K562 (cell line): Measurements from ENCODE around the gene ARHGAP9. TPM values are rescaled to one million over a fixed set of nuclear protein-coding genes. Genes with fewer than 3 reads are reported as not detected.
A peak's percentile ranks its signal among the peaks of the same experiment; 100 is the strongest.

Experiments
- ATF2 ChIP-seq: sonication (generic); formaldehyde crosslinking; IDR thresholded peaks from 2 replicates; pipeline ENCODE4 v1.8.1; 2022; ENCODE audit warnings: missing genetic modification reagents
- ATF4 ChIP-seq: fragments of 450-650 bp; formaldehyde crosslinking; IDR thresholded peaks from 2 replicates; pipeline ENCODE4 v1.4.0; 2022; ENCODE audit warnings: mild to moderate bottlenecking, moderate library complexity
- CAMTA2 ChIP-seq: fragments of 250-450 bp; sonication (Bioruptor Pico); conservative IDR thresholded peaks from 2 replicates; pipeline ENCODE4 v1.5.1; 2022
- CCAR2 ChIP-seq: fragments of 200-400 bp; formaldehyde crosslinking; IDR thresholded peaks from 2 replicates; pipeline ENCODE4 v1.6.1; 2017; ENCODE audit warnings: mild to moderate bottlenecking, low read depth, low read length
- CSDE1 ChIP-seq, 2 experiments: fragments of 450-650 bp; IDR thresholded peaks; 2 replicates each; pipeline ENCODE4 v1.6.1; 2016; ENCODE audit warnings: mild to moderate bottlenecking in 1 of 2
- CXXC5 ChIP-seq: fragments of 250-450 bp; sonication (Bioruptor Pico); IDR thresholded peaks from 2 replicates; pipeline ENCODE4 v1.8.0; 2022; ENCODE audit warnings: inconsistent platforms, mild to moderate bottlenecking, moderate library complexity
- DLX4 ChIP-seq: fragments of 250-450 bp; sonication (Bioruptor Pico); IDR thresholded peaks from 2 replicates; pipeline ENCODE4 v1.6.1; 2021; ENCODE audit warnings: mild to moderate bottlenecking
- KLF16 ChIP-seq: IDR thresholded peaks from 2 replicates; pipeline ENCODE4 v1.6.1; 2016; ENCODE audit warnings: antibody characterized with exemption
- NBN ChIP-seq: fragments of 450-650 bp; IDR thresholded peaks from 2 replicates; pipeline ENCODE4 v1.6.1; 2016; ENCODE audit warnings: low read depth, mild to moderate bottlenecking
- NFRKB ChIP-seq: fragments of 450-650 bp; IDR thresholded peaks from 2 replicates; pipeline ENCODE4 v1.6.1; 2016; ENCODE audit warnings: low read depth
- NFXL1 ChIP-seq: fragments of 450-650 bp; formaldehyde crosslinking; IDR thresholded peaks from 2 replicates; pipeline ENCODE4 v1.4.0; 2021; ENCODE audit warnings: mild to moderate bottlenecking
- NR2C1 ChIP-seq, 2 experiments: fragments of 450-650 bp; IDR thresholded peaks; 2 replicates each; pipeline ENCODE4 v1.6.1; 2017; ENCODE audit warnings: mild to moderate bottlenecking in 2 of 2, antibody characterized with exemption in 1 of 2, inconsistent platforms in 1 of 2, missing compliant biosample characterization in 1 of 2, missing genetic modification characterization in 1 of 2
- NR2C2 ChIP-seq, 2 experiments: fragments of 200-800 bp in 1 of 2; sonication (Bioruptor generic) in 1 of 2; sonication (generic) in 1 of 2; formaldehyde crosslinking in 1 of 2; IDR thresholded peaks; 2 replicates each; pipeline versions ENCODE4 v1.6.1 to v1.8.0; 2016 to 2022; ENCODE audit warnings: mild to moderate bottlenecking in 1 of 2, missing compliant biosample characterization in 1 of 2, missing genetic modification characterization in 1 of 2, missing genetic modification reagents in 1 of 2
- PPARD ChIP-seq: fragments of 250-450 bp; sonication (Bioruptor Pico); IDR thresholded peaks from 2 replicates; pipeline ENCODE4 v1.8.0; 2022; ENCODE audit warnings: inconsistent platforms, mild to moderate bottlenecking, moderate library complexity
- RBM14 ChIP-seq: fragments of 200-400 bp; formaldehyde crosslinking; IDR thresholded peaks from 2 replicates; pipeline ENCODE4 v1.6.1; 2018; ENCODE audit warnings: low read depth, mild to moderate bottlenecking, low read length, moderate library complexity, borderline replicate concordance; ENCODE audit not compliant: insufficient read depth
- SMARCC2 ChIP-seq: fragments of 450-650 bp; IDR thresholded peaks from 2 replicates; pipeline ENCODE4 v1.6.1; 2017; ENCODE audit warnings: antibody characterized with exemption, moderate library complexity, mild to moderate bottlenecking, low read depth
- TAF7 ChIP-seq: fragments of 450-650 bp; IDR thresholded peaks from 2 replicates; pipeline ENCODE4 v1.6.1; 2016; ENCODE audit warnings: missing genetic modification characterization, missing compliant biosample characterization
- TCFL5 ChIP-seq: fragments of 250-450 bp; sonication (Bioruptor Pico); conservative IDR thresholded peaks from 2 replicates; pipeline ENCODE4 v1.6.1; 2021; ENCODE audit warnings: mild to moderate bottlenecking, moderate library complexity, matching md5 sums
- TEAD2 ChIP-seq: fragments of 450-650 bp; IDR thresholded peaks from 2 replicates; pipeline ENCODE4 v1.6.1; 2016; ENCODE audit warnings: missing genetic modification characterization, control low read depth, missing compliant biosample characterization
- TFAM ChIP-seq: fragments of 250-450 bp; sonication (Bioruptor Pico); conservative IDR thresholded peaks from 2 replicates; pipeline ENCODE4 v1.5.0; 2021; ENCODE audit warnings: mild to moderate bottlenecking, moderate library complexity
- polyA plus RNA-seq, 8 experiments: library from polyadenylated mRNA; depleted of rRNA in 4 of 8; stranded (reverse) in 5 of 8; unstranded in 3 of 8; fragments of >200 nt; fragmentation: Nextera tagmentation in 2 of 8; fragmentation: Illumina TruSeq in 1 of 8; extraction: Ambion mirVana in 2 of 8; extraction: Trizol in 1 of 8; gene quantifications; 2 replicates each; pipeline versions ENCODE4 v1.2.1 to v1.2.3, GENCODE V29; 2011 to 2014; ENCODE audit warnings: inconsistent platforms in 1 of 8, missing spikeins in 1 of 8
- total RNA-seq, 7 experiments: library from RNA; depleted of rRNA in 6 of 7; stranded (reverse); fragments of >200 nt in 6 of 7; fragmentation: Illumina TruSeq in 2 of 7; extraction: Trizol in 2 of 7; gene quantifications; 2 replicates each; pipeline versions ENCODE4 v1.2.1 to v1.2.3, GENCODE V29; 2011 to 2021; ENCODE audit warnings: low replicate concordance in 1 of 7
- TF ChIP-seq, protein P1 (sequence below): sonication (generic); formaldehyde crosslinking; IDR thresholded peaks from 2 replicates; pipeline ENCODE4 v1.9.0; 2022; ENCODE audit warnings: mild to moderate bottlenecking, missing genetic modification reagents
- TF ChIP-seq, protein P2 (sequence below): sonication (generic); formaldehyde crosslinking; IDR thresholded peaks from 2 replicates; pipeline ENCODE4 v1.8.0; 2023; ENCODE audit warnings: mild to moderate bottlenecking, missing genetic modification reagents

The ARHGAP9 gene
- total and polyA plus RNA-seq, 9 of the 15 experiments (the other 6 are each of a cell fraction or from before 2014, with no cell fraction given), result 1.5 to 10.2 (median 5.1) TPM

GRCh38 chr12:57524814-57525614 lies 45.3 kb upstream of the ARHGAP9 start (continued):
- 0 out of 4 replicates have a peak, but pooled peaks of 1 of the 2 experiments have one; percentile 28 for TF ChIP-seq CSDE1 (IDR thresholded peaks at IDR 0.05)
- TF ChIP-seq TCFL5 (CRISPR knock-in tag), result no peak
- no peak for TF ChIP-seq ATF2 (CRISPR knock-in tag)
- no peak for TF ChIP-seq SMARCC2
- TF ChIP-seq PPARD (CRISPR knock-in tag), result no peak
- TF ChIP-seq KLF16, result no peak
- TF ChIP-seq CCAR2, result no peak
- TF ChIP-seq DLX4 (CRISPR knock-in tag), result no peak
- no peak for TF ChIP-seq RBM14
- TF ChIP-seq NR2C2 (CRISPR knock-in tag; IDR thresholded peaks at IDR 0.05), result no peak
- TF ChIP-seq NR2C2 (tag; IDR thresholded peaks at IDR 0.05), result peak; percentile 89
- no peak for TF ChIP-seq CAMTA2 (CRISPR knock-in tag)
- TF ChIP-seq TFAM, result no peak
- no peak for TF ChIP-seq NBN
- TF ChIP-seq NFXL1 (CRISPR knock-in tag), result no peak
- TF ChIP-seq, protein P1, sequence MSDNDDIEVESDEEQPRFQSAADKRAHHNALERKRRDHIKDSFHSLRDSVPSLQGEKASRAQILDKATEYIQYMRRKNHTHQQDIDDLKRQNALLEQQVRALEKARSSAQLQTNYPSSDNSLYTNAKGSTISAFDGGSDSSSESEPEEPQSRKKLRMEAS (CRISPR knock-in tag), result no peak
- TF ChIP-seq CXXC5, result no peak
- TF ChIP-seq ATF4, result no peak
- no peak for TF ChIP-seq TAF7 (tag)
- no peak for TF ChIP-seq TEAD2 (tag)
- no peak for TF ChIP-seq NFRKB
- TF ChIP-seq, protein P2, sequence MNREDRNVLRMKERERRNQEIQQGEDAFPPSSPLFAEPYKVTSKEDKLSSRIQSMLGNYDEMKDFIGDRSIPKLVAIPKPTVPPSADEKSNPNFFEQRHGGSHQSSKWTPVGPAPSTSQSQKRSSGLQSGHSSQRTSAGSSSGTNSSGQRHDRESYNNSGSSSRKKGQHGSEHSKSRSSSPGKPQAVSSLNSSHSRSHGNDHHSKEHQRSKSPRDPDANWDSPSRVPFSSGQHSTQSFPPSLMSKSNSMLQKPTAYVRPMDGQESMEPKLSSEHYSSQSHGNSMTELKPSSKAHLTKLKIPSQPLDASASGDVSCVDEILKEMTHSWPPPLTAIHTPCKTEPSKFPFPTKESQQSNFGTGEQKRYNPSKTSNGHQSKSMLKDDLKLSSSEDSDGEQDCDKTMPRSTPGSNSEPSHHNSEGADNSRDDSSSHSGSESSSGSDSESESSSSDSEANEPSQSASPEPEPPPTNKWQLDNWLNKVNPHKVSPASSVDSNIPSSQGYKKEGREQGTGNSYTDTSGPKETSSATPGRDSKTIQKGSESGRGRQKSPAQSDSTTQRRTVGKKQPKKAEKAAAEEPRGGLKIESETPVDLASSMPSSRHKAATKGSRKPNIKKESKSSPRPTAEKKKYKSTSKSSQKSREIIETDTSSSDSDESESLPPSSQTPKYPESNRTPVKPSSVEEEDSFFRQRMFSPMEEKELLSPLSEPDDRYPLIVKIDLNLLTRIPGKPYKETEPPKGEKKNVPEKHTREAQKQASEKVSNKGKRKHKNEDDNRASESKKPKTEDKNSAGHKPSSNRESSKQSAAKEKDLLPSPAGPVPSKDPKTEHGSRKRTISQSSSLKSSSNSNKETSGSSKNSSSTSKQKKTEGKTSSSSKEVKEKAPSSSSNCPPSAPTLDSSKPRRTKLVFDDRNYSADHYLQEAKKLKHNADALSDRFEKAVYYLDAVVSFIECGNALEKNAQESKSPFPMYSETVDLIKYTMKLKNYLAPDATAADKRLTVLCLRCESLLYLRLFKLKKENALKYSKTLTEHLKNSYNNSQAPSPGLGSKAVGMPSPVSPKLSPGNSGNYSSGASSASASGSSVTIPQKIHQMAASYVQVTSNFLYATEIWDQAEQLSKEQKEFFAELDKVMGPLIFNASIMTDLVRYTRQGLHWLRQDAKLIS (CRISPR knock-in tag), result no peak
- TF ChIP-seq NR2C1 (IDR thresholded peaks at IDR 0.05), result peak; percentile 91
- peak; percentile 92 for TF ChIP-seq NR2C1 (tag; IDR thresholded peaks at IDR 0.05)
